Measurements from ENCODE around the gene AKR1C1.
A peak's percentile ranks its signal among the peaks of the same experiment; 100 is the strongest.
"Not testable (repeated sequence)": the region's sequence is repeated elsewhere in the genome, so short reads cannot be mapped to it uniquely, and the experiment has no call there.

DNA sequence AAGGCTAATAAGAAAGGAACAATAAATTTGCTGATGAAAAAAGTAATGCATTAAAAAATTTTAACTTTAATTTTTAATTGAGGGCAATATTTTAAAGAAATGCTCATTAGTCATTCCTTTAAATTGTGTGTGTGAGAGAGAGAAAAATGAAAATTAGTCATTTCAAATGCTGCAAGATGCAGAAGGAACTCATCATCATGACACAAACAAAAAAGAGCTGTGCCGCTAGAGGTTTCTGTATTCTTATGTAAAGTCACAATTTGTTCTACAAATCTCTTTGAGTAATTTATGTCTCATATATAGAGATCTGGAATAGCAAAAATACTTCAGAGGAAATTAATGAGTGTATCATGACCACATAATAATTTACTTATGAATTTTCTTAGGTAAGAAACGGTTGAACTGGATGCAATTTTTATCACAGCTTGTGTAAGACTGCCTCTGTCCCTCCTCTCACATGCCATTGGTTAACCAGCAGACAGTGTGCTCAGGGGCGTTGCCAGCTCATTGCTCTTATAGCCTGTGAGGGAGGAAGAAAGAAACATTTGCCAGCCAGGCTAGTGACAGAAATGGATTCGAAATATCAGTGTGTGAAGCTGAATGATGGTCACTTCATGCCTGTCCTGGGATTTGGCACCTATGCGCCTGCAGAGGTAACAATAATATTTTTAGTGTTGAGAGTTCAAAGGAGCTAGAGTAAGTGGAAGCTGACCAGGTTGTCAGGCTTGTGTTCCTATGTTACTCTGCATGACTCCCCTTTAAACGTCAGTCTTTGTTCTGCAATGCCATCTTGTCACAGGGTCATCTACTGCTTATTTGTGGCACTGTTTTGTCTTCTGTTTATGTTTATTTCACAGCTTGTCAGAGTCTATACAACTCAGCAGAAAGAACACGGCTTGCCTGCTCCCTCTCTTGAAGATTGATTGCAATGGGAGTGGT is at the start of gene AKR1C1:
- TF ChIP-seq, protein P1, sequence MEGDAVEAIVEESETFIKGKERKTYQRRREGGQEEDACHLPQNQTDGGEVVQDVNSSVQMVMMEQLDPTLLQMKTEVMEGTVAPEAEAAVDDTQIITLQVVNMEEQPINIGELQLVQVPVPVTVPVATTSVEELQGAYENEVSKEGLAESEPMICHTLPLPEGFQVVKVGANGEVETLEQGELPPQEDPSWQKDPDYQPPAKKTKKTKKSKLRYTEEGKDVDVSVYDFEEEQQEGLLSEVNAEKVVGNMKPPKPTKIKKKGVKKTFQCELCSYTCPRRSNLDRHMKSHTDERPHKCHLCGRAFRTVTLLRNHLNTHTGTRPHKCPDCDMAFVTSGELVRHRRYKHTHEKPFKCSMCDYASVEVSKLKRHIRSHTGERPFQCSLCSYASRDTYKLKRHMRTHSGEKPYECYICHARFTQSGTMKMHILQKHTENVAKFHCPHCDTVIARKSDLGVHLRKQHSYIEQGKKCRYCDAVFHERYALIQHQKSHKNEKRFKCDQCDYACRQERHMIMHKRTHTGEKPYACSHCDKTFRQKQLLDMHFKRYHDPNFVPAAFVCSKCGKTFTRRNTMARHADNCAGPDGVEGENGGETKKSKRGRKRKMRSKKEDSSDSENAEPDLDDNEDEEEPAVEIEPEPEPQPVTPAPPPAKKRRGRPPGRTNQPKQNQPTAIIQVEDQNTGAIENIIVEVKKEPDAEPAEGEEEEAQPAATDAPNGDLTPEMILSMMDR (IDR thresholded peaks at IDR 0.05) = not testable (repeated sequence)
- TF ChIP-seq POLR2A (IDR thresholded peaks at IDR 0.05) = peak; percentile 54

Measured in testis (tissue), 2 donors.